HPDE6-E6E7 (cell line): ENCODE data around the gene GRM4.

ENCODE experiments used
- DNase-seq: peaks from one replicate; pipeline ENCODE4 v3.0.0; 2011; ENCODE audit warnings: missing footprints; ENCODE audit errors: extremely low spot score

GRM4 gene

DNA sequence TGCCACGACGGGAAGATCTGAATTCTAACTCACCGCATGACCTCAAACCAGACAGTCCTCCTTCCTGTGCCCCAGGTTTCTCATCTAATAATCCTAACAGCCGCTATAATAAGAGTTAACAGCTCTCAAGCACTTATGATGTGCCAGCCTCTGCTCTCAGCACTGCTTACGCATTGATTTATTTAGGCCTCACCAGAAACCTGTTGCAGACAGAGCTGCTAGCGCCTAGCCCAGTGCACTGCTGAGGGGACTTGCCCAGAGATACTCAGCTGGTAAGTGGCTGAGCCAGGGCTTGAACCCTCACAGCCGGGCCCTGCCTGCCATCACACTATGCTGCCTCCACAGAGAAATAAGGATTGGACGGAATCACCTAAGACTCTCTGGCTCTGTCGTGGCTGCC, 37.7 kb downstream of the GRM4 start:
- no peak for DNase-seq

- DNase-seq: no peak
These were observed 39.0 kb downstream of the GRM4 start for GRCh38 chr6:34106900-34107299.

- DNase-seq: no peak
These were observed 39.5 kb downstream of the GRM4 start for GRCh38 chr6:34106421-34106820.

DNA sequence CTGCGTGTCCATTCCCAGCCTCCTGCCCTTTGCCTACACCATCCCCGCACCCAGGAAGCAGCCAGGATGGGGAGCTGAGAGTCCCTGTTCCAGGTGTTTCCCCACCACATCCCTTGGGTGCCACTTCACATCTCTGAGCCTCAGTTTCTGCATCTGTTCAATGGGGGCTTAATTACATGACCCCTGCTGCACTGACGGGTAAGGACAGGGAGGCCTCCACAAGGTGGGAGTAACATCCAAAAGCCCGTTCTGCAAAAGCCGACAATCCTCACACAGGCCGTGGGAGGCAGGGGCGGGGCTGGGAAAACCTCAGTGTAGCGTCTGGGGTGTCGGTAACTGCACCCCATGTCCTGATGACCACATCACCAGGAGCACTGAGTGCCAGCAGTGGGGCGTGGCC, 41.3 kb downstream of the GRM4 start:
- DNase-seq: no peak

DNA sequence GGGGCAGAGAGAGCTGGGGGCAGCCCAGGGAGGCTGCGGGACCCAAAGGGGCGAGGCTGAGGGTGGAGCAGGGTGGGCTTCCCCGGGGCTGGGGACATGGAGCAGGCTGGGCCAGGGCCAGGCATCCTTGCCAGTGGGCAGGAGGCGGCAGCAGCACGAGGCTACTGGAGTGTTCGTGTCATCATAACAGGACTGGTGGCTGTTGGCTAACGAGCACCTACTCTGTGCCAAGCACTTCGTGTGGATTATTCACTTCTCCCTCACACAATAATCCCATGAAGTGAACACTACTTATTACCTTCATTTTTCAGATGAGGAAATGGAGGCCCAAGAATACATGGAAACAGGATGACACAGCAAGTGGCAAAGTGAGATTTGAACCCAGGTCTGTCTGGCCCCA, 41.7 kb downstream of the GRM4 start:
- DNase-seq: no peak

GRCh38 chr6:34103321-34103720, 42.6 kb downstream of the GRM4 start:
- no peak for DNase-seq

DNA sequence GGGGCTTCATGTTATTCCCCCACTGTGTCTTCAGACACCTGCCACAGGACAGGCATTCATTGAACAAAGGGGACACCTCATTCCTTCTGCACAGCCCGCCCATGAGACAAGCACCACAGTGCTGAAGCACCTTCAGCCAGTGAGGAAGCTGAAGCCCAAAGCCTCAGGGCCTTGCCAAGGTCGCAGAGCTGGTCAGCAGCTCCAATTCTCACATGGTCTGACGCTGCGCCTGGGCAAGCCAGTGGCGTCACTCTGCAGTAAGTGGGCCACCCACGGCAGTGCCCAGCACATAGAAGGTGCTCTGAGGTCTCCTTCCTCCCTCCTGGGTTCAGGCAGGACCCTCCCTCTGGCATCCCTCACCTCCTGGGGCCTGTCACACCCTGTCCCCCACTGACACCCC, 43.2 kb downstream of the GRM4 start:
- DNase-seq: no peak

GRCh38 chr6:34102099-34102656, 43.7 kb downstream of the GRM4 start:
- no peak for DNase-seq

GRCh38 chr6:34100788-34101187, 45.1 kb downstream of the GRM4 start:
- no peak for DNase-seq

- no peak for DNase-seq
These were observed 46.0 kb downstream of the GRM4 start for GRCh38 chr6:34099878-34100277.

GRCh38 chr6:34098045-34098936, 47.6 kb downstream of the GRM4 start:
- DNase-seq: no peak

DNA sequence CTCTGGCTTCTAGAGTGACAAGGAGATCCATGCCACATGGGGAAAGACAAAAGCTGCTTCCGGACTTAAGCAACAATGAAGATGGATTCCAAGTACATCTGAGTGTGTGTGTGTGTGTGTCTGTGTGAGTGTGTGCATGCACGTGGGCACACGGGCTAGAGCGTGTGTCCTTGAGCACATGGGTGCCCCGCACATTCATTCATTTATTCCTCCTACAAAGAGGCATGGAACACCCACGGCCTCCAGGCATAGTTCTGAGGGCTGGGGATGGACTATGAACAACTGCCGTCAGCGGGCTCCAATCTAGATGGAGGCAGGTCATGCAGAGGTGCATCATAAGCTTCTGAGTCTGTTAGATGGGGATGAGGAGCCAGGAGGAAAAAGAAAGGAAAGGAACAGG, 49.1 kb downstream of the GRM4 start:
- DNase-seq: no peak

DNA sequence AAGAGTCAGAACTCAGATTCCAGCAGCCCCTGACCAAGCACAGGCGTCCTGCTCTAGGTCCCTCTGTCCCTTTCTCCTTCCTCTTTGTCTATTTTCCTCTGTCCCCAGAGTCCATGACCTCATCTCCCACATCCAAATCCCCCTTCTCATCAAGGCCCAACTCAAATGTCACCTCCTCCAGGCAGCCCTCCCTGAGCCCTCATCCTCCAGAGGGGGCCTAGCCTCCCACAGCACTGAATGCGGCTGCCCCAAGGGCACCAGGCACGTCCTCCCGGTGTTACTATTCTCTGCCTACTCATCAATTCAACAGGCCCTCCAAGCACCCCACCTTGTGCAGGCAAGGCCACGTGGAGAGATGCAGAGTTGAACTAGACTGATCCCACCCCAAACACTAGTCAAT, 49.7 kb downstream of the GRM4 start:
- DNase-seq: no peak

DNA sequence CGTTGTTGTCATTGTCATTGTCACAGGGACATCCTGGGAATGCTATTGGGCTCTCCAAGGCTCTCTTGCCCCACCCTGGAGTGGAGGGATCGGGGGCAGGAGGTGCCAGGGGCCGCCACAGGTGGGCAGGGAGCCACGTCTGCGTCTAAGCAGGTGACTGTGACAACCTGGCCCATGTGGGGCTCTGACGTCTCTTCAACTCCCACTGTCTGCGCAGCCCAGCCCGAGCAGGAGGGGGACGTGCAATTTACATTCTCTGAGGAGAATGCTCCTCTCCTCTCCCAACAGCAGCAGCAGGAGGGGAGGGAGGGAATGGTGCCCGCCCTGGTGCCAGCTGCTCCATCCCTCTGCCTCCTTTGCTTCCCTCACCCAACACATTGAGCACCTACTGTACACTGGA, 50.1 kb downstream of the GRM4 start:
- no peak for DNase-seq

- DNase-seq: no peak
These were observed 50.8 kb downstream of the GRM4 start for GRCh38 chr6:34095136-34095505.

DNA sequence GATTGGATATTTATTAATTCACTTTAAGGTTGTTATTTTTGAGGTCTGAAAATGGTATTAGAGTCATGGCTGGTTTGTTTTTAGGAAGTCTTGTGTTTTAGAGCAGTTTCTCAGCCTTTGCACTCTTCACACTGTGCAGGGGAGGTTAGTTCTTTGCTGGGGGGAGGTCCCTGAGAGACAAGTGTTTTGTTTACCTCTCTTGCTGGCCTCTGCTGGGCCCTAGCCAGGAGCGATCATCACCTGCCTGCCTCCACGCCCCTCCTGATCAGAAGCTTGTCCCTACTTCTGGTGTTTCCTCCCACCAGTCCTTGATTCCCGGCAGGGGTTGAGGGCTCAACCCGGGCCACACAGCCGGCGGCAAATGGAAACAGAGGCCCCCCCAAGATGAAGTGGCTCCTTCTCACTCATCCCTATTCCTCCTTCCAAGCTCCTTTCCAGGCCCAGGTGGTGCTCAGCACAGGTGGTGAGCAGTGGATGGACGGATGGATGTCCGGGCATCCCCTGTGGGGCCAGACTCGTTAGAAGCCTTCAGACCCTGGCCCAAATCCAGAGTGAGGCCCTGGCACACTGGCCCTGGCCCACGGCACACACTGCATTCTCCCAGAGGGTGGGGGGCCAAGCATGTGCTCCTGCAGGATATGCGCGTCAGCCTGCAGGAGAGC, 51.3 kb downstream of the GRM4 start:
- DNase-seq: no peak

GRCh38 chr6:34093854-34094430, 51.9 kb downstream of the GRM4 start:
- DNase-seq: no peak

GRCh38 chr6:34093206-34093605, 52.7 kb downstream of the GRM4 start:
- DNase-seq: no peak

DNA sequence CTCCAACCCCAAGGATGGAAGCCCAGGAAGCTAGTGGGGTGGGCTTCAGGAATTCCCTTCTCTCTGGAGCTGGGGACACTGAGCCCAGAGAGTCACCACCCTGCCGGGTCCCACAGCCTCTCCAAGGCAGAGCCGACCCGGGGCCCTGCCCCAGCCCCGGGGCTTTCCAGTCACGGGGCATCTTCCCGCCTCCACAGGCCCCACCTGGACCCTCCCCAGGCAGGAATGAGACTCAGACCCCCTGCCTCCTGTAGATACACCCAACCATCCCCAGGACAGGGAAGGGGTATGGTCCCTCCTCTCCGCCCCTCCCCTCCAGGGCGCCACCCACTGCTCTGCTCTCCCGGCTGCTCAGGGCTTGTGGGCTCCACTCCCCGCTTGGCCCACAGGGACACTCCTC, 53.3 kb downstream of the GRM4 start:
- no peak for DNase-seq

GRCh38 chr6:34090935-34091334, 55.0 kb downstream of the GRM4 start:
- DNase-seq: no peak

- DNase-seq: no peak
These were observed 55.4 kb downstream of the GRM4 start for GRCh38 chr6:34090529-34090928.

DNA sequence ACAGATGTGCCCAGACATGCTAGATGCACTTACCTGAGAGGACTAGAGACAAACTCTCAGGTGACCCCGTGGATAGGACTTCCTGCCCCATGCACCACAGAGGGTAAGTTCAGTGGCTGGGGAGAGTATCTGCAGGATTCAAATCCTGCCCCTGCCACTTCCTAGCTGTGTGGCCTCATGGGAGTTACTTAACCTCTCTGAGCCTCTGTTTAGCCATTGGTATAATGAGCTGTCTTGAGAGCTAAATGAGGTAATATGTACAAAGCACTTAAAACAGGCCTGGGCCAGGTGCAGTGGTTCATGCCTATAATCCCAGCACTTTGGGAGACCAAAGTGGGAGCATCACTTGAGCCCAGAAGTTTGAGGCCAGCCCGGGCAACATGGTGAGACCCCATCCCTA, 59.3 kb downstream of the GRM4 start:
- DNase-seq: no peak
